Mesendoderm (in vitro differentiated cells): ENCODE measurements around the gene CNTN2.
A peak's percentile ranks its signal among the peaks of the same experiment; 100 is the strongest.

ENCODE experiments used
- DNase-seq: peaks from one replicate; pipeline ENCODE4 v3.0.0; 2013
- H2AK5ac ChIP-seq: 2 replicates; pipeline ENCODE4 v1.6.1; 2013; ENCODE audit warnings: low read length, inconsistent platforms
- H2BK120ac ChIP-seq: 2 replicates; pipeline ENCODE4 v1.6.1; 2013; ENCODE audit warnings: low read depth, mild to moderate bottlenecking, low read length, moderate library complexity, mixed read lengths
- H2BK15ac ChIP-seq: replicated peaks from 2 replicates; pipeline ENCODE4 v1.6.1; 2013; ENCODE audit warnings: low read depth, mild to moderate bottlenecking, moderate library complexity
- H2BK5ac ChIP-seq: 2 replicates; pipeline ENCODE4 v1.6.1; 2013; ENCODE audit warnings: low read length, inconsistent platforms
- H3K18ac ChIP-seq: 2 replicates; pipeline ENCODE4 v1.6.1; 2013; ENCODE audit warnings: mild to moderate bottlenecking, low read length, mixed read lengths
- H3K23ac ChIP-seq: one replicate; pipeline ENCODE4 v1.6.1; 2013; ENCODE audit warnings: low read length
- H3K27ac ChIP-seq: 2 replicates; pipeline ENCODE4 v1.5.1; 2013; ENCODE audit warnings: low read depth, mild to moderate bottlenecking, inconsistent platforms, low read length, moderate library complexity
- H3K27me3 ChIP-seq: 2 replicates; pipeline ENCODE4 v1.6.1; 2013; ENCODE audit warnings: low read length, control low read depth, mild to moderate bottlenecking, inconsistent platforms; ENCODE audit not compliant: insufficient read depth, poor library complexity
- H3K36me3 ChIP-seq: 2 replicates; pipeline ENCODE4 v1.6.1; 2013; ENCODE audit warnings: low read length, inconsistent platforms; ENCODE audit not compliant: control insufficient read depth, insufficient read depth
- H3K4ac ChIP-seq: one replicate; pipeline ENCODE4 v1.6.1; 2013; ENCODE audit warnings: low read depth, mild to moderate bottlenecking, low read length, moderate library complexity
- H3K4me1 ChIP-seq: 2 replicates; pipeline ENCODE4 v1.6.1; 2013; ENCODE audit warnings: low read depth, low read length, inconsistent platforms; ENCODE audit not compliant: control insufficient read depth
- H3K4me2 ChIP-seq: 2 replicates; pipeline ENCODE4 v1.6.1; 2013; ENCODE audit warnings: low read length
- H3K4me3 ChIP-seq: 2 replicates; pipeline ENCODE4 v1.5.1; 2013; ENCODE audit warnings: mild to moderate bottlenecking, low read length
- H3K56ac ChIP-seq: one replicate; pipeline ENCODE4 v1.6.1; 2013; ENCODE audit warnings: low read length
- H3K79me1 ChIP-seq: 2 replicates; pipeline ENCODE4 v1.6.1; 2013; ENCODE audit warnings: low read length, inconsistent platforms
- H3K79me2 ChIP-seq: 2 replicates; pipeline ENCODE4 v1.6.1; 2013; ENCODE audit warnings: mild to moderate bottlenecking, low read length; ENCODE audit not compliant: control insufficient read depth, insufficient read depth
- H3K9ac ChIP-seq: 2 replicates; pipeline ENCODE4 v1.6.1; 2013; ENCODE audit warnings: low read length, inconsistent platforms
- H4K5ac ChIP-seq: one replicate; pipeline ENCODE4 v1.6.1; 2013; ENCODE audit warnings: low read length
- H4K8ac ChIP-seq: one replicate; pipeline ENCODE4 v1.6.1; 2013; ENCODE audit warnings: low read depth, mild to moderate bottlenecking, control low read depth, low read length, moderate library complexity
- WGBS: extraction: QIAGEN DNeasy Blood & Tissue Kit; methylation state at CpG from one replicate; pipeline ENCODE4 v1.1.7; 2013; ENCODE audit warnings: low lambda C conversion rate, missing lambda C conversion rate; ENCODE audit not compliant: insufficient coverage; ENCODE audit errors: extremely low coverage; 5-methylcytosine and 5-hydroxymethylcytosine counted together

Gene CNTN2

DNA sequence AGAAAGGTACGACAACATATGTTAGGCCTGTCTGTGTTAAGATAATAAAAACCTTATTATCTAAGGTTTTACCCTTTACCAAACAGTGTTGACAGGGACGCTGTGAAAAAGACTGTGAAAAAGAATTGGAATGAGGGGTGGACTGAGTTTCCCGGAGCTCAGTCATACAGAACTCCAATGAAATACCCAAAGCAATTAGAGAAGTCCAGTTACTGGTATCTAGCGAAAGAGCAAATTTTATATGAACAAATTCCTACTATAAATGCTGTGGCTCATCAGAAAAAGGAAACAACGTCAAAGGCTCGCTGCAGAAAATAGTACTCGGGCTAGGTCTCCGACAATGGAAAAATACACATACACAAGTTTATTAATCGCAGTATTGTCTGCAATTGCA lies 79.5 kb downstream of the CNTN2 start:
- Histone ChIP-seq H3K27ac (no peak overlapping the region), H3K56ac (peak overlapping the region; percentile 67)

DNA sequence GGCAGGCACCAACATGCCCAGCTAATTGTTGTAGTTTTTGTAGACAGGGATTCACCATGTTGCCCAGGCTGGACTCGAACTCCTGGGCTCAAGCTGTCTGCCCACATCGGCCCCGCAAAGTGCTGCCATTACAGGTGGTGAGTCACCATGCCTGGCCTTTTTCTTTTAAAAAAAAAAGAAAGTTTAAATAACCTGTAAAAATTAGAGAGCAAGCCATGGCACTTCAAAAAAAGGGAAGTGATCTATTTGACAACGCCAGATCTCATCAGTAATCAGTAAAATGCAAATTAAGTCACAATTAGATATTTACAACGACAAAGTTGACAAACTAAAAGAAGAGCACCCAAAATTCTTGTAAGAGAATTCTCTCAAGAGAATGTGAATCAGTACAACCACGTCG lies 81.7 kb downstream of the CNTN2 start:
- peaks cover 19% of the 10 kb centered on the region for H3K79me2 ChIP-seq
- H3K18ac ChIP-seq = no peak overlapping the region
- H3K56ac ChIP-seq = no peak overlapping the region
- no peaks in the 10 kb centered on the region for H3K4me1 ChIP-seq
- H3K9ac ChIP-seq = no peak overlapping the region
- H4K8ac ChIP-seq = no peak overlapping the region
- no peak overlapping the region for H2BK120ac ChIP-seq
- H3K4ac ChIP-seq = no peak overlapping the region
- H3K27me3 ChIP-seq = no peaks in the 10 kb centered on the region
- no CpG with 5 or more reads among the region's 7 CpGs for WGBS
- H3K36me3 ChIP-seq = no peaks in the 10 kb centered on the region
- H3K27ac ChIP-seq = no peak overlapping the region
- H3K79me1 ChIP-seq = peaks cover 12% of the 10 kb centered on the region
- DNase-seq = no peak
- H3K4me2 ChIP-seq = no peak overlapping the region
- no peak overlapping the region for H4K5ac ChIP-seq
- H2AK5ac ChIP-seq = no peak overlapping the region
- H3K4me3 ChIP-seq = no peak overlapping the region
- H2BK15ac ChIP-seq = no peak overlapping the region
- H3K23ac ChIP-seq = no peak overlapping the region
- no peak overlapping the region for H2BK5ac ChIP-seq

More for the DNA sequence above, 79.5 kb downstream of the CNTN2 start:
- Histone ChIP-seq H2BK5ac (no peak overlapping the region), H3K27me3 (no peaks in the 10 kb centered on the region), H3K4me1 (no peaks in the 10 kb centered on the region), H2AK5ac (no peak overlapping the region), H3K36me3 (no peaks in the 10 kb centered on the region), H3K79me2 (peaks cover 26% of the 10 kb centered on the region), H4K5ac (peak overlapping the region; percentile 89), H3K9ac (peak overlapping the region; percentile 16), H2BK15ac (no peak overlapping the region), H3K4me3 (no peak overlapping the region), H4K8ac (peak overlapping the region; percentile 88), H2BK120ac (no peak overlapping the region), H3K79me1 (peaks cover 14% of the 10 kb centered on the region), H3K4me2 (peak overlapping the region; percentile 46), H3K4ac (no peak overlapping the region), H3K18ac (no peak overlapping the region), H3K23ac (no peak overlapping the region)
- no CpG with 5 or more reads among the region's 9 CpGs for WGBS
- DNase-seq = no peak

DNA sequence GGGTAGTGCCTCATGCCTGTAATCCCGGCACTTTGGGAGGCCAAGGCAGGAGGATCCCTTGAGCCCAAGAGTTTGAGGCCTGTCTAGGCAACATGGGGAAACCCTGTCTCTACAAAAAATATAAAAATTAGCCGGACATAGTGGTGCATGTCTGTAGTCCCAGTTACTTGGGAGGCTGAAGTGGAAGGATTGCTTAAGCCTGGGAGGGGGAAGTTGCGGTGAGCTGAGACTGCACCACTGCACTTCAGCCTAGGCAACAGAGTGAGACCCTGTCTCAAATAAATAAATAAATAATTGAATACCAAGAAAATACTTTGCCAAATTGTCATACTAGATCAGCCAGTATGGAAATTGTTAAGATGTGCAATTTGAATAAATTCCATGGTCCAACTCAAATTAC lies 84.6 kb downstream of the CNTN2 start:
- Histone ChIP-seq H3K4me3 (no peak overlapping the region), H3K56ac (no peak overlapping the region), H3K9ac (no peak overlapping the region), H3K18ac (no peak overlapping the region), H4K5ac (no peak overlapping the region), H3K4me1 (no peaks in the 10 kb centered on the region), H2BK15ac (no peak overlapping the region), H3K4me2 (no peak overlapping the region), H4K8ac (no peak overlapping the region), H3K79me2 (no peaks in the 10 kb centered on the region), H3K36me3 (no peaks in the 10 kb centered on the region), H3K4ac (no peak overlapping the region), H3K27ac (no peak overlapping the region), H2BK5ac (no peak overlapping the region), H2BK120ac (no peak overlapping the region), H3K27me3 (no peaks in the 10 kb centered on the region), H2AK5ac (no peak overlapping the region), H3K23ac (no peak overlapping the region), H3K79me1 (no peaks in the 10 kb centered on the region)
- WGBS = no CpG with 5 or more reads among the region's 3 CpGs
- no peak for DNase-seq
